Measurements from ENCODE around the gene PPP2R5E. TPM values are rescaled to one million over a fixed set of nuclear protein-coding genes. Genes with fewer than 3 reads are reported as not detected.

PPP2R5E gene
- total RNA-seq, 1 donor from 2014 or later: 55.3 TPM

DNA sequence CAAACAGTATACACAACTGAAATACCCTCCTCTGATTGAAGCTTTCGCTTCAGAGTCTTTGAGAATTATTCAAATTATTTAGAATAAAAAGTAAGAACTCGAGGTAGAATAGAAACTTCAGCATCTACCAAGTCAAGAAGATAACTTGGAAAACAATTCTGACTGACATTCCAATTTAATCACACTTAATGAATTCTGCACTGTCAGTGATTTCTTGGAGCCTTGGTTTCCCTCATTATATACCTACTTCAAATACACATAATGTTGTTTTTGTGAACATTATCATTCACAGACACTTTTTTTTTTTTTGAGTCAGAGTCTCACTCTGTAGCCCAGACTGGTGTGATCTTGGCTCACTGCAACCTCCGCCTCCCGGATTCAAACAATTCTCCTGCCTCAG lies 27.9 kb downstream of the PPP2R5E start:
- Mint-ChIP-seq H3K27ac (no peak overlapping the region), H3K4me3 (ENCODE audit: low read depth) (no peak overlapping the region), H3K36me3 (ENCODE audit: insufficient read depth) (peaks cover 6% of the 10 kb centered on the region), H3K9me3 (ENCODE audit: low read depth) (peaks cover under 1% of the 10 kb centered on the region), H3K27me3 (no peaks in the 10 kb centered on the region), H3K4me1 (ENCODE audit: low read depth) (peaks cover 6% of the 10 kb centered on the region)
- DNase-seq (ENCODE audit: low spot score, unreplicated experiment): no peak
- TF ChIP-seq, protein P1, sequence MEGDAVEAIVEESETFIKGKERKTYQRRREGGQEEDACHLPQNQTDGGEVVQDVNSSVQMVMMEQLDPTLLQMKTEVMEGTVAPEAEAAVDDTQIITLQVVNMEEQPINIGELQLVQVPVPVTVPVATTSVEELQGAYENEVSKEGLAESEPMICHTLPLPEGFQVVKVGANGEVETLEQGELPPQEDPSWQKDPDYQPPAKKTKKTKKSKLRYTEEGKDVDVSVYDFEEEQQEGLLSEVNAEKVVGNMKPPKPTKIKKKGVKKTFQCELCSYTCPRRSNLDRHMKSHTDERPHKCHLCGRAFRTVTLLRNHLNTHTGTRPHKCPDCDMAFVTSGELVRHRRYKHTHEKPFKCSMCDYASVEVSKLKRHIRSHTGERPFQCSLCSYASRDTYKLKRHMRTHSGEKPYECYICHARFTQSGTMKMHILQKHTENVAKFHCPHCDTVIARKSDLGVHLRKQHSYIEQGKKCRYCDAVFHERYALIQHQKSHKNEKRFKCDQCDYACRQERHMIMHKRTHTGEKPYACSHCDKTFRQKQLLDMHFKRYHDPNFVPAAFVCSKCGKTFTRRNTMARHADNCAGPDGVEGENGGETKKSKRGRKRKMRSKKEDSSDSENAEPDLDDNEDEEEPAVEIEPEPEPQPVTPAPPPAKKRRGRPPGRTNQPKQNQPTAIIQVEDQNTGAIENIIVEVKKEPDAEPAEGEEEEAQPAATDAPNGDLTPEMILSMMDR (IDR thresholded peaks at IDR 0.05; ENCODE audit: unreplicated experiment): no peak

DNA sequence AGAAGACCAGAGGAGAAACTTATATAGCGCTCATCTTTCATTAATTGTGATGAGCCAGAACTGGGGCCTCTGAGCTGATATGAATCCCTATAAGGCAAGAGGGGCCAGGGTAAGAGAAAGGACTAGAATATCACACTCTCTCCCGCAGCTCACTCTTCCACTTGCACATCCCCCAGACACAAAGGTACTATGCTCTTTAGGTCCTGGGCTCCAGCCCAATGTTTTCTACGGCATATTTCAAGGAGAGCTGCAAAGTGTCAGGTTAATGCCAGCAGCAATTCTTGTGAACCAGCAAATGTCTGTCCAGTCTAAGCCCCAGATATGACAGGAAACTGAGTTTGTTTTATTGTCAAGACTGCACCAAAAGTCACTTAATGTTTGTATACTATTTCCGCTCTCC lies 29.4 kb downstream of the PPP2R5E start:
- Mint-ChIP-seq H3K27ac (no peak overlapping the region), H3K9me3 (ENCODE audit: low read depth) (no peaks in the 10 kb centered on the region), H3K4me1 (ENCODE audit: low read depth) (peaks cover 6% of the 10 kb centered on the region), H3K4me3 (ENCODE audit: low read depth) (no peak overlapping the region), H3K36me3 (ENCODE audit: insufficient read depth) (peaks cover 1% of the 10 kb centered on the region), H3K27me3 (no peaks in the 10 kb centered on the region)
- TF ChIP-seq, protein P1 (IDR thresholded peaks at IDR 0.05; ENCODE audit: unreplicated experiment): no peak
- DNase-seq (ENCODE audit: low spot score, unreplicated experiment): no peak

DNA sequence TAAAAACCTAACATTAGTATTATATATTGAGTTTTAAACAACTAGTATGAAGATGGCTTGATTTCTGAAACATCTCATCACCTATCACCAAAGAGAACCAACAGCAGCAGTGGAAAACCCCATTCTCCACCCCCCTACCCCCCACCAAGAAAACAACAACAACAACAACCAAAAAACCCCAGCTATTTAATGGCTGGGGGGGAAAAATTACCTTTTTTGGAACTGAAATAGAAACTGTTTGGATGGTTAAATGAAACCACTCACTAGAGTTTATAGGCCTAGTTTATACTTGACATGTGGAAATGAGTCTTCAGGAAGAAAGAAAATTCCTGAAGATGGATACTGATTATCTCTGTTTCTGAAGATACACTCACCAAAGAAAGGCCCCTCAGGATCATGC lies 30.3 kb downstream of the PPP2R5E start:
- H3K4me3 Mint-ChIP-seq (ENCODE audit: low read depth): no peak overlapping the region
- TF ChIP-seq, protein P1 (IDR thresholded peaks at IDR 0.05; ENCODE audit: unreplicated experiment): no peak
- H3K9me3 Mint-ChIP-seq (ENCODE audit: low read depth): no peaks in the 10 kb centered on the region
- no peaks in the 10 kb centered on the region for H3K27me3 Mint-ChIP-seq
- DNase-seq (ENCODE audit: low spot score, unreplicated experiment): no peak
- peaks cover 14% of the 10 kb centered on the region for H3K4me1 Mint-ChIP-seq (ENCODE audit: low read depth)
- no peak overlapping the region for H3K27ac Mint-ChIP-seq
- H3K36me3 Mint-ChIP-seq (ENCODE audit: insufficient read depth): peaks cover 4% of the 10 kb centered on the region

DNA sequence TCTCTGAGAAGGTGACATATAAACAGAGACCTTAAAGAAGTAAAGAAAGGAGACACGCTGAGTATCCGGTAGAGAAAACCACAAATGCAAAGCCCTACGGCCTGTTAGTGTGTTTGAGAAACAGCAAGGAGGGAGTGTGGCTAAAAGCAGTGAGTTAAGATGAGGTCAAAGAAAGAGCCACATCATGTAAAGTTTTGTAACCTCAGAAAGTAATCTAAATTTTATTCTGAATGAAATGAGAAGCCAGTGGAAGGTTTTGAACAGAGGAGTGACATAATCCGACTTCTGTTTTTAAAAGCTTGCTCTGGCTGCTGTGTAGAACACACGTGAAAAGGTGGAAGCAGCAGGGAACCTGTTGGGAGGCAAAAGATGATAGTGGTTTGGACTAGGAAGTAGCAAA lies 32.6 kb downstream of the PPP2R5E start:
- Mint-ChIP-seq H3K4me3 (ENCODE audit: low read depth) (no peak overlapping the region), H3K4me1 (ENCODE audit: low read depth) (peaks cover 15% of the 10 kb centered on the region), H3K36me3 (ENCODE audit: insufficient read depth) (peaks cover 6% of the 10 kb centered on the region), H3K9me3 (ENCODE audit: low read depth) (no peaks in the 10 kb centered on the region), H3K27ac (no peak overlapping the region), H3K27me3 (no peaks in the 10 kb centered on the region)
- DNase-seq (ENCODE audit: low spot score, unreplicated experiment): no peak
- TF ChIP-seq, protein P1 (IDR thresholded peaks at IDR 0.05; ENCODE audit: unreplicated experiment): no peak

DNA sequence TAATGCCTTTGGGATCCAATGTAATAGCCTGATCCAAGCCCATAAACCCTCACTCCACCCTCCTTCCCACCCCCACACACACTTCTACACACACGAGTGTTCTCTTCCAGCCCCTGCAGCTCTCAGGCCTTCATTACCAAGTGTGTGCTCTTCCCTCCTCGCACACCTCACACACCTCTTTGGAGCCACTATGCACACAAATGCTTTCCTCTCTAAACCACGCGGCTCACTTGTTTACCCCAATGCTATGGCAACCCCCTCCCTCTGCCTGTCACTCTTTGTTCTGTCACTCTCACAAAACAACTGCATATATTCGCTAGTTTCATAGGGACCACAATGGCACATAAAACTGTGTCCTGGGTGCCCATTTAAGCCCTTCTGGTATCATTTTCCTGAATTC lies 35.1 kb downstream of the PPP2R5E start:
- H3K4me1 Mint-ChIP-seq (ENCODE audit: low read depth): peaks cover 11% of the 10 kb centered on the region
- H3K9me3 Mint-ChIP-seq (ENCODE audit: low read depth): no peaks in the 10 kb centered on the region
- H3K36me3 Mint-ChIP-seq (ENCODE audit: insufficient read depth): peaks cover 6% of the 10 kb centered on the region
- no peak overlapping the region for H3K4me3 Mint-ChIP-seq (ENCODE audit: low read depth)
- H3K27me3 Mint-ChIP-seq: no peaks in the 10 kb centered on the region
- TF ChIP-seq, protein P1 (IDR thresholded peaks at IDR 0.05; ENCODE audit: unreplicated experiment): no peak
- DNase-seq (ENCODE audit: low spot score, unreplicated experiment): no peak
- peak overlapping the region; percentile 73 for H3K27ac Mint-ChIP-seq

All from progenitor cell of endocrine pancreas (in vitro differentiated cells).